Naive thymus-derived CD4-positive, alpha-beta T cell (primary cell): Measurements from ENCODE around the gene LHX3. TPM values are rescaled to one million over a fixed set of nuclear protein-coding genes. Genes with fewer than 3 reads are reported as not detected.

Experiments used
- ATAC-seq: fragments of 150-1000 bp; cut with Tn5 transposase; 2 replicates; pipeline ENCODE4 v1.10.0; 2021; ENCODE audit warnings: mild to moderate bottlenecking, moderate library complexity
- CTCF ChIA-PET: fragments of 350-600 bp; sonication (Branson Sonifier 250); formaldehyde crosslinking; loops from one replicate; lab custom pipeline; 2021; ENCODE audit warnings: antibody characterized with exemption; lab: Charles Lee
- POLR2A ChIA-PET: fragments of 350-600 bp; sonication (Branson Sonifier 250); formaldehyde crosslinking; loops from one replicate; lab custom pipeline; 2021; ENCODE audit warnings: antibody characterized with exemption, inconsistent platforms; lab: Charles Lee
- DNase-seq, 9 donors: peaks; one replicate each; pipeline versions ENCODE4 v3.0.0 to v3.0.0-alpha.2; 2020 to 2022; ENCODE audit warnings: mixed read lengths in 1 of 9
- H3K27ac ChIP-seq: one replicate; pipeline ENCODE4 v1.7.0; 2013; ENCODE audit warnings: mild to moderate bottlenecking, low read depth, low read length, moderate library complexity
- H3K27me3 ChIP-seq, 2 donors: one replicate each; pipeline ENCODE4 v1.7.0; 2013; ENCODE audit warnings: low read length in 2 of 2, mild to moderate bottlenecking in 2 of 2, moderate library complexity in 2 of 2; ENCODE audit not compliant: control insufficient read depth in 2 of 2, insufficient read depth in 2 of 2
- H3K36me3 ChIP-seq, 3 experiments: 1 replicate in 2 of 3; 2 replicates in 1 of 3; pipeline ENCODE4 v1.7.0; 2013; ENCODE audit warnings: low read length in 3 of 3, mild to moderate bottlenecking in 3 of 3, moderate library complexity in 1 of 3; ENCODE audit not compliant: insufficient read depth in 3 of 3, control insufficient read depth in 2 of 3
- H3K4me1 ChIP-seq, 2 donors: one replicate each; pipeline ENCODE4 v1.7.0; 2013; ENCODE audit warnings: low read length in 2 of 2, mild to moderate bottlenecking in 2 of 2, moderate library complexity in 1 of 2; ENCODE audit not compliant: control insufficient read depth in 2 of 2, insufficient read depth in 2 of 2
- H3K4me3 ChIP-seq: 2 replicates; pipeline ENCODE4 v1.7.0; 2013; ENCODE audit warnings: mild to moderate bottlenecking, low read length
- H3K9me3 ChIP-seq, 3 experiments: 1 replicate in 2 of 3; 2 replicates in 1 of 3; pipeline ENCODE4 v1.7.0; 2013; ENCODE audit warnings: low read length in 3 of 3; ENCODE audit not compliant: control insufficient read depth in 2 of 3
- H3K27ac Mint-ChIP-seq, 9 donors: one replicate each; pipeline ENCODE4 v1.8.0; 2020 to 2022; ENCODE audit warnings: mixed read lengths in 9 of 9, mild to moderate bottlenecking in 8 of 9, moderate library complexity in 5 of 9, inconsistent platforms in 2 of 9
- H3K27me3 Mint-ChIP-seq, 5 donors: one replicate each; pipeline ENCODE4 v1.8.0; 2021 to 2022; ENCODE audit warnings: mixed read lengths in 5 of 5, mild to moderate bottlenecking in 1 of 5
- H3K36me3 Mint-ChIP-seq, 5 donors: one replicate each; pipeline ENCODE4 v1.8.0; 2020 to 2022; ENCODE audit warnings: mixed read lengths in 5 of 5, mild to moderate bottlenecking in 3 of 5, inconsistent platforms in 1 of 5
- H3K4me1 Mint-ChIP-seq, 7 donors: one replicate each; pipeline ENCODE4 v1.8.0; 2020 to 2022; ENCODE audit warnings: mixed read lengths in 7 of 7, mild to moderate bottlenecking in 3 of 7, inconsistent platforms in 1 of 7
- H3K4me3 Mint-ChIP-seq, 10 donors: one replicate each; pipeline ENCODE4 v1.8.0; 2020 to 2022; ENCODE audit warnings: mild to moderate bottlenecking in 10 of 10, mixed read lengths in 10 of 10, moderate library complexity in 6 of 10, inconsistent platforms in 2 of 10
- H3K9me3 Mint-ChIP-seq, 11 donors: one replicate each; pipeline ENCODE4 v1.8.0; 2020 to 2022; ENCODE audit warnings: mixed read lengths in 11 of 11, mild to moderate bottlenecking in 4 of 11, inconsistent platforms in 1 of 11, moderate library complexity in 1 of 11
- intact Hi-C, 2 donors: fragments of 100-400 bp; cut with micrococcal nuclease; formaldehyde crosslinking; loops; one replicate each; pipeline ENCODE4 v1.15.1; 2023
- polyA plus RNA-seq, 2 donors: library from polyadenylated mRNA; unstranded; fragments of 300-500 nt; fragmentation: Illumina TruSeq; gene quantifications; one replicate each; pipeline ENCODE4 v1.2.3, GENCODE V29; 2021
- total RNA-seq, 6 experiments: library from RNA in 5 of 6; stranded (reverse) in 5 of 6; gene quantifications; 1 replicate in 5 of 6; 2 replicates in 1 of 6; pipeline ENCODE4 v1.2.3 and lab custom pipeline; 2021 to 2026

Gene LHX3
- total and polyA plus RNA-seq, 7 experiments from 2014 or later = 0.15 to 0.21 TPM; not detected in 5

DNA sequence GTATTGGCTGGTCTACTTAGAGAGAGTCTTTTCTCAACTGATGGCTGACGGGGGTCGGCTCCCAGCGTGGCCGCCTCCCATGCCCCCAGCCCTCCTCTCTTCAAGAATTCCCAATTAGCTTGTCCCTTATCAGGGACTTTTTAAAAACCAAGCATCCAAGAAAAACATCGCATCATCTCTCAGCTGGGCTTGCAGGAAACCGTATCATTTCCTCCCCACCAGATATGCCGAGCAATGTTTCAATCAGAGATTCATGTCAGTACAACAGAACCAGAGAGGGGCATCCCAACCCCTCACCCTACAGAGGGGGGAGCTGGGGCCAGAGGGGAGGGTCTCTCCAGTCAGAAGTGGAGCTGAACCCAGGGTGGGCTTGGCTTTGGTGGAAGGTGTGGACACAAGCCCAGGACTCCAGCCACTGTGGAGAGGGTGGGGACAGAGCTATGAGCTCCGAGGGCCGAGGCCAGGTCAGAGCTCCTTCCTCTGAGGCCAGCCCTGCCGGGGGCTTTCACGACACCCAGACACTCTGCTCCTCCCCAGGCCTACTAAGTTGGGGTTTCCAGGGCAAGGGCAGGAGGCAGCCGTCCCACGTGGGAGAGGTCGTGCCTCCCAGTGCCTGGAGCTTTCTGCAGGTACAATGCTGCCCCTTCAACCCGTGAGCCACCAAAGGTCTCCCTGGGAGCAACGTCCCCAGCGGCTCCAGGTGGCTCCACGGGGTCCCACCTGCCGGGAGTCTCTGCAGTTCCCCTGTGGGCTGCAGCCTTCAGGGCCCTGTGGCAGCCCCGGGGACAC, 47.3 kb downstream of the LHX3 start:
- intact Hi-C loops = no loop called here
- peaks cover 2 to 10% (median 8%) of the 10 kb centered on the region in 5 donors for H3K27me3 Mint-ChIP-seq
- CTCF ChIA-PET = no interaction called here
- Histone ChIP-seq H3K27me3 (no peaks in the 10 kb centered on the region), H3K4me1 (no peaks in the 10 kb centered on the region), H3K9me3 (no peaks in the 10 kb centered on the region), H3K4me3 (no peak overlapping the region), H3K27ac (no peak overlapping the region), H3K36me3 (no peaks in the 10 kb centered on the region)
- ATAC-seq (no peak), DNase-seq (no peak)
- H3K9me3 Mint-ChIP-seq = no peaks in the 10 kb centered on the region
- H3K27ac Mint-ChIP-seq = no peak overlapping the region
- H3K36me3 Mint-ChIP-seq = no peaks in the 10 kb centered on the region
- POLR2A ChIA-PET = no interaction called here
- no peak overlapping the region for H3K4me3 Mint-ChIP-seq
- no peaks in the 10 kb centered on the region for H3K4me1 Mint-ChIP-seq

DNA sequence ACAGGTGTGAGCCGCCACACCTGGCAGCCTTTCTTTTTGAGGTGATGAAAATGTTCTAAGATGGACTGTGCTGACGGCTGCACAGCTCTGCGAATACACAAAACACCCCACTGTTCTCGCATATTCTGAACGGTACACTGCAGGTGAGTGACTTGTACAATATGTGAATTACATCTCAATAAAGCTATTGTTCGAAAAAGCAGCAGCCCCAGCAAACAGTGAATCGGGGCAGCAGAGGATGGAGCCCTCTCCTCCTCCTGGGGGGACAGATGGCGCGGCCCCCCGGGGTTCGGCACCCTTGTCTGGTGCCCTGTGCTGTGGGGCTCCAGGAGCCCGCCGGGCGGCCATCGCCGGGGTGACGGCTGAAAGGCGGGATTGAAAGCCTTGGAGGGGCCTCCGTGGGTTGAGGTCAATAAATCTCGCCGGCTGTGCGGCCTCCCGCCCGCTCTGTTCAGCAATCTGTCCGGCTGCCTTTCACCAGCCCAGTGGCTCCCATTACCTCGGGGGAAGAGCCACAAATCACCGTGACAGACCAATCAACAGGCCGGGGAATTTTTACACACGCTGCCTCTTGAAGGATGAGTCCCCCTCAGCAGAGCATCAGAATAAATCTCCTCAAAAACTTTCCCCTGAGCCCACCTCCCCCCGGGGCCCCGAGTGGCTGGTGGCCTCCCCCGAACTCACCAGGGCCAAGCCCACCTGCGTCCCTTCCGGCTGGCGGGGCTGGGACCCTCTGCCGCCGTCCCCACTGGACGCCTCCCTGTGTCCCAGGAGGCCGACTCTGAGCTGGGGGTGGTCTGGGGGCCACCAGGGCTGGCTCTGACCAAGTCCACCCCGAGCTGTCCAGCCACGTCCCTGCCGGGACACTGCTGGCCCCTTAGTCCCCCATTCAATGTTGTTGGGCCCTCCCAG, 48.5 kb downstream of the LHX3 start:
- intact Hi-C loops = no loop called here
- Mint-ChIP-seq H3K4me1 (no peaks in the 10 kb centered on the region), H3K4me3 (no peak overlapping the region), H3K27me3 (peaks cover 2 to 10% (median 8%) of the 10 kb centered on the region in 5 donors), H3K27ac (no peak overlapping the region), H3K36me3 (no peaks in the 10 kb centered on the region), H3K9me3 (peaks cover 0 to 1% (median 0%) of the 10 kb centered on the region in 11 donors)
- ChIA-PET POLR2A (no interaction called here), CTCF (no interaction called here)
- Histone ChIP-seq H3K4me1 (no peaks in the 10 kb centered on the region), H3K27me3 (no peaks in the 10 kb centered on the region), H3K9me3 (no peaks in the 10 kb centered on the region), H3K36me3 (no peaks in the 10 kb centered on the region), H3K4me3 (no peak overlapping the region), H3K27ac (no peak overlapping the region)
- DNase-seq (no peak), ATAC-seq (no peak)

DNA sequence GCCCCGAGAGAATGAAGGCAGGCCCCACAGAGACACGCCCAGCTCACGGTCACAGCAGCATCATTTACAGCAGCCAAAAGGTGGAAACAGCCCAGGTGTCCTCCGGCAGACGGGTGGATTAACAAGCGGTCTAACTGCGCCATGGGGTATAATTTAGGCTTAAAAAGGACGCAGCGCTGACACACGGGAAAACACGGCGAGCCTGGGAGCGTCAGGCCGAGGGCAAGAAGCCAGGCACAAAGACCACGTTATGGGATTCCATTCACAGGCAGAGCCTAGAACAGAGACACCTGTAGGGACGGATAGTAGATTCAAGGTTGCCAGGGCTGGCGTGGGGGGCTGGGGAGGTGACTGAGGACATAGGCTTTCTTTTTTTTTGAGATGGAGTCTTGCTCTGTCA, 49.4 kb downstream of the LHX3 start:
- no peak overlapping the region for H3K4me3 ChIP-seq
- H3K4me3 Mint-ChIP-seq = no peak overlapping the region
- no peaks in the 10 kb centered on the region for H3K36me3 Mint-ChIP-seq
- H3K27ac Mint-ChIP-seq = peak overlapping the region in 1 of 9 donors; percentile 46
- no peaks in the 10 kb centered on the region for H3K27me3 ChIP-seq
- CTCF ChIA-PET = no interaction called here
- no peaks in the 10 kb centered on the region for H3K4me1 ChIP-seq
- H3K27me3 Mint-ChIP-seq = peaks cover 2 to 10% (median 8%) of the 10 kb centered on the region in 5 donors
- ATAC-seq = no peak
- H3K36me3 ChIP-seq = no peaks in the 10 kb centered on the region
- POLR2A ChIA-PET = no interaction called here
- H3K4me1 Mint-ChIP-seq = no peaks in the 10 kb centered on the region
- no peaks in the 10 kb centered on the region for H3K9me3 ChIP-seq
- peaks cover 0 to 1% (median 0%) of the 10 kb centered on the region in 11 donors for H3K9me3 Mint-ChIP-seq
- H3K27ac ChIP-seq = no peak overlapping the region
- no peak for DNase-seq
- intact Hi-C loops = no loop called here

DNA sequence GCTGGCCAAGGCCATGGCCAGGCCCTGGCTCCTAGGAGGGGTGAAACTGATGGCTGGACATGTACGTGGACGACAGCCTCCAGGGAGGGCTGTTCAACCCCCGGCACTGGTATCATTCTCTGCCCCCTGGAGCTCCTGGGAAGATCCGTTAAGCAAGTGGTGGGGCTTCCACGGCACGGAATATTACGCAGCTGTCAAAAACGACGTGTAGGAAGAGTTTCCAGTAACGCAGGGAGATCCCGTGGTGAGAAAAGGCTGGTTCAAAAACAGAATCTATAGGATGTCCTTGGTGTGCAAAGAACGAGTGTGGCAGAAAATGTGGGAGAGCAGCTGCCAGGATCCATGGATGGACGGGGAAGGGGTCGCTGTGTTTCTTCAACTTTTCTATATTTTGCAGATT, 50.0 kb downstream of the LHX3 start:
- CTCF ChIA-PET = no interaction called here
- Histone ChIP-seq H3K4me3 (no peak overlapping the region), H3K4me1 (no peaks in the 10 kb centered on the region), H3K36me3 (no peaks in the 10 kb centered on the region), H3K27me3 (no peaks in the 10 kb centered on the region), H3K27ac (no peak overlapping the region), H3K9me3 (no peaks in the 10 kb centered on the region)
- Mint-ChIP-seq H3K4me3 (no peak overlapping the region), H3K4me1 (no peaks in the 10 kb centered on the region), H3K27me3 (peaks cover 2 to 10% (median 8%) of the 10 kb centered on the region in 5 donors), H3K27ac (no peak overlapping the region), H3K36me3 (no peaks in the 10 kb centered on the region), H3K9me3 (peaks cover 0 to 1% (median 0%) of the 10 kb centered on the region in 11 donors)
- ATAC-seq = no peak
- intact Hi-C loops = no loop called here
- POLR2A ChIA-PET = no interaction called here
- no peak for DNase-seq

DNA sequence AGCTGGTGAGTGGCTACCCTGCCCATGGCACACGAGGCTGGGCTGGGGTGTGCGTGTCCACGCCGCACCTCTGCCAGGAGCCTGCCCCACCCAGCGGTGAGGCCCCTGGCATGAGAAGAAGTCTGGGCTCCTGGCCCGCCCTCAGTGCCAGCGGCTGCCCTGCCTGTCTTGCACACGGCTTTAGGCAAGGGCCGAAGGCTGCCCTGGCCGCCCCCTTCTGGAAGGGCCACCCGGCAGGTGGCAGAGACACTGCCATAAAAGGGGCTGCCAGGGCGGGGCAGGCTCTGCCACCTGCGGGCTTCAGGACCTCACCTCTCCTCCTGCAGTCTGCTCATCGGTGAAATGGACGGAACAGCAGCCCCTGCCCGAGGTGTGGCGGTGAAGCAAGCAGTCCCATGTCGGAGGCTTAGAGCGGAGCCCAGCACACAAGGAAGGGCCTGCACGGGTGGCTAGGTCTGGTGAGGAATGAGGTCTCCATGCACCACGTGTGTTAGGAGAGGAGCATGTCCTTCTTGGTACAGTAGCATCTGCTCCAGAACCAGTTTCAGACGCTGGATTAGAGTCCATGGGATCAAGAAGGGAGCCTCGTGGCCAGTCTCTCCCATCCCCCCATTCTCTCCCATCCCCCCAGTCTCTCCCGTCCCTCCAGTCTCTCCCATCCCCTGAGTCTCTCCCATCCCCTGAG, 51.4 kb downstream of the LHX3 start:
- Mint-ChIP-seq H3K4me3 (no peak overlapping the region), H3K27ac (no peak overlapping the region), H3K27me3 (peaks cover 0 to 10% (median 8%) of the 10 kb centered on the region in 5 donors), H3K36me3 (no peaks in the 10 kb centered on the region), H3K4me1 (no peaks in the 10 kb centered on the region), H3K9me3 (peaks cover 0 to 1% (median 0%) of the 10 kb centered on the region in 11 donors)
- Histone ChIP-seq H3K27ac (no peak overlapping the region), H3K27me3 (no peaks in the 10 kb centered on the region), H3K36me3 (no peaks in the 10 kb centered on the region), H3K4me1 (no peaks in the 10 kb centered on the region), H3K9me3 (no peaks in the 10 kb centered on the region), H3K4me3 (no peak overlapping the region)
- DNase-seq (no peak), ATAC-seq (peak; percentile 18)
- intact Hi-C loops = no loop called here
- CTCF ChIA-PET = no interaction called here
- POLR2A ChIA-PET = interaction anchor here (0.6 kb wide), 1 partner anchor 34 kb away, joined by 3 read pairs; no protein-coding TSS in a partner anchor

DNA sequence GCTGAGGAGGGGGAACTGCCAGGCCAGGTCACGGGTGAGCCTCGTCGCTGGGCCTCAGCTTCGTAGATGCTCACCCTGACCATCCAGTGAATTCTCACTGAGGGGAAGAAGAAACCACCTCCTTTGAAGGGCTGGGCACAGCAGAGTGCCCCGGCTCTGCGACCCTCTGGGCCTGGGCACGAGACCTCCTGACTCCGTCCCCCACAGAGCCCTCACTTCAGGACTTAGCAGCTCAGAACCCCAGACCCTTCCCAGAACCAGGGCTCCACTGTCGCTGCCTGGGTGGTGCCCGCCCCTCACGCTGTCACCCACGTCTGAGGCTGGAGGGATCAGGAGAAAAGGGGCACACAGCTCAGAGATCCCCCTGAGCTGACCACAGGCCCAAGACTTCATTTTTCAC, 52.0 kb downstream of the LHX3 start:
- ChIA-PET POLR2A (interaction anchor here (0.6 kb wide), 1 partner anchor 35 kb away, joined by 3 read pairs; no protein-coding TSS in a partner anchor), CTCF (no interaction called here)
- H3K27ac Mint-ChIP-seq = no peak overlapping the region
- no peak overlapping the region for H3K4me3 ChIP-seq
- H3K27me3 Mint-ChIP-seq = peaks cover 0 to 10% (median 8%) of the 10 kb centered on the region in 5 donors
- H3K27ac ChIP-seq = no peak overlapping the region
- no peak for ATAC-seq
- no peaks in the 10 kb centered on the region for H3K27me3 ChIP-seq
- H3K36me3 Mint-ChIP-seq = no peaks in the 10 kb centered on the region
- intact Hi-C loops = no loop called here
- no peak for DNase-seq
- no peaks in the 10 kb centered on the region for H3K4me1 ChIP-seq
- no peaks in the 10 kb centered on the region for H3K9me3 ChIP-seq
- H3K9me3 Mint-ChIP-seq = peaks cover 0 to 3% (median 0%) of the 10 kb centered on the region in 11 donors
- no peak overlapping the region for H3K4me3 Mint-ChIP-seq
- no peaks in the 10 kb centered on the region for H3K4me1 Mint-ChIP-seq
- H3K36me3 ChIP-seq = no peaks in the 10 kb centered on the region
